PFSK-1 (cell line): Measurements from ENCODE around the gene CCSER2.

ENCODE experiments used
- FOXP2 ChIP-seq: optimal IDR thresholded peaks from 2 replicates; pipeline ENCODE3; 2011; ENCODE audit warnings: borderline replicate concordance, control low read depth, inconsistent platforms; ENCODE audit not compliant: insufficient read depth; ENCODE audit errors: extremely low read length, extremely low read depth
- POLR2AphosphoS5 ChIP-seq: IDR thresholded peaks from 2 replicates; pipeline ENCODE4 v1.6.1; 2012; ENCODE audit warnings: low read depth, mild to moderate bottlenecking, control low read depth, low read length, moderate library complexity
- SIN3A ChIP-seq: IDR thresholded peaks from 2 replicates; pipeline ENCODE4 v1.6.1; 2012; ENCODE audit warnings: mild to moderate bottlenecking, low read length, moderate library complexity, borderline replicate concordance; ENCODE audit not compliant: insufficient read depth
- TAF1 ChIP-seq: IDR thresholded peaks from 2 replicates; pipeline ENCODE4 v1.6.1; 2012; ENCODE audit warnings: low read length, control low read depth, borderline replicate concordance; ENCODE audit not compliant: insufficient read depth
- TF ChIP-seq, protein P1 (sequence below), 2 experiments: IDR thresholded peaks; 2 replicates each; pipeline versions ENCODE4 v1.6.1 to v1.8.0; 2011 to 2012; ENCODE audit warnings: low read depth in 2 of 2, low read length in 2 of 2, control low read depth in 1 of 2, inconsistent platforms in 1 of 2, mild to moderate bottlenecking in 1 of 2, moderate library complexity in 1 of 2; ENCODE audit not compliant: insufficient read depth in 1 of 2

Gene CCSER2

DNA sequence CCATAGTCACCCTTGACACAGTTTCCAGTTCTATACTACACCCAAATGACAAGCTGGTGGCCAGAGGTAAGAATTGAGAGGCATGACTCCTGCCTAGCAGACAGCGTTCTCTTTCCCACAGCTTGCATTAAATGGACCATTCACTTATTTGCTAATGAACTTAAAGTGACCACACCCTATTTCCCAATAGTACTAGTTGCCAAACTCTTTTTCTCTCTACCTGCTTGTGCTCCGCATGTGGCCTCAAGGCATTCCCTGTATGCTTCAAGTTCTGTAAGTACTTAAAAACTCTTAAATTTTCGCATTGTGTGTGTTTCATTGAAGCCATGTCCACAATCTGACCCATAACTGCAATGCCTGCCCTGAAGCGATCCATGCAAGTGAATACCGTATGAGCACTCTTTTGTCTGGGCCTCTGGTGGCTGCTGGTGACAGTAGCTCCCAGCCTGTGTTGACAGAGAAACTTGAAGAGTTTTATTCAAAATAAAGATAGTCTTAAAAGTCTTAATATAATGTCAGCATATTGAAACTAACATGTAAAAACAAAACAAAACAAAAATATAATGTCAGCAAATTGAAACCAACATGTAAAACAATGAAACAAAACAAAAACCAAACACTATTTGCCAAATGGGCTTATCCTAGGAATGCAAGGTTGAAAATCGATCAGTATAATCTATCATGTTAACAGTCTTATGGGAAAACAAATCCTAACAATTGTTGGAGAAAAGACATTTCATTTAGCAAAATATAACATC lies 73.6 kb downstream of the CCSER2 start:
- TF ChIP-seq TAF1 (no peak), POLR2AphosphoS5 (no peak), FOXP2 (no peak), SIN3A (no peak)
- TF ChIP-seq, protein P1, sequence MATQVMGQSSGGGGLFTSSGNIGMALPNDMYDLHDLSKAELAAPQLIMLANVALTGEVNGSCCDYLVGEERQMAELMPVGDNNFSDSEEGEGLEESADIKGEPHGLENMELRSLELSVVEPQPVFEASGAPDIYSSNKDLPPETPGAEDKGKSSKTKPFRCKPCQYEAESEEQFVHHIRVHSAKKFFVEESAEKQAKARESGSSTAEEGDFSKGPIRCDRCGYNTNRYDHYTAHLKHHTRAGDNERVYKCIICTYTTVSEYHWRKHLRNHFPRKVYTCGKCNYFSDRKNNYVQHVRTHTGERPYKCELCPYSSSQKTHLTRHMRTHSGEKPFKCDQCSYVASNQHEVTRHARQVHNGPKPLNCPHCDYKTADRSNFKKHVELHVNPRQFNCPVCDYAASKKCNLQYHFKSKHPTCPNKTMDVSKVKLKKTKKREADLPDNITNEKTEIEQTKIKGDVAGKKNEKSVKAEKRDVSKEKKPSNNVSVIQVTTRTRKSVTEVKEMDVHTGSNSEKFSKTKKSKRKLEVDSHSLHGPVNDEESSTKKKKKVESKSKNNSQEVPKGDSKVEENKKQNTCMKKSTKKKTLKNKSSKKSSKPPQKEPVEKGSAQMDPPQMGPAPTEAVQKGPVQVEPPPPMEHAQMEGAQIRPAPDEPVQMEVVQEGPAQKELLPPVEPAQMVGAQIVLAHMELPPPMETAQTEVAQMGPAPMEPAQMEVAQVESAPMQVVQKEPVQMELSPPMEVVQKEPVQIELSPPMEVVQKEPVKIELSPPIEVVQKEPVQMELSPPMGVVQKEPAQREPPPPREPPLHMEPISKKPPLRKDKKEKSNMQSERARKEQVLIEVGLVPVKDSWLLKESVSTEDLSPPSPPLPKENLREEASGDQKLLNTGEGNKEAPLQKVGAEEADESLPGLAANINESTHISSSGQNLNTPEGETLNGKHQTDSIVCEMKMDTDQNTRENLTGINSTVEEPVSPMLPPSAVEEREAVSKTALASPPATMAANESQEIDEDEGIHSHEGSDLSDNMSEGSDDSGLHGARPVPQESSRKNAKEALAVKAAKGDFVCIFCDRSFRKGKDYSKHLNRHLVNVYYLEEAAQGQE (IDR thresholded peaks at IDR 0.05; ENCODE audit: insufficient read depth in 1 of 2, low read depth in 2 of 2, low read length in 2 of 2), result no peak

DNA sequence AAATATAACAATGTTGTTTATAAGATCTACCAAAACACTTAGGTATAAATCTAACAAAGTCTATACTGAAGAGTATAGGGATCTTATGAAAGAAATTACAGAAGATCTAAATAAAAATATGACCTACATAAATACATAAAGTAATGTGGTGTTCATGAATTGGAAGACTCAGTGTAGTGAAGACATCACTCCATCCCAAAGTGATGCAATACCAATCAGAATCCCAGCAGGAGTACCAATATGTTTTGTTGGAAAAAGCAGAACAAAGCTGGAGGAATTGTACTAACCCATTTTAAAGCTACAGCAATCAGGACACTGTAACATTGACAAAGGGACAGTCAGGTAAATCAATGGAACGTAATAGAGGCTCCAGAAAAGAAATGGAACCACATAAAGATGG lies 76.4 kb downstream of the CCSER2 start:
- TF ChIP-seq POLR2AphosphoS5 (no peak), TAF1 (no peak), SIN3A (no peak), FOXP2 (no peak)
- TF ChIP-seq, protein P1 (IDR thresholded peaks at IDR 0.05; ENCODE audit: insufficient read depth in 1 of 2, low read depth in 2 of 2, low read length in 2 of 2), result no peak

DNA sequence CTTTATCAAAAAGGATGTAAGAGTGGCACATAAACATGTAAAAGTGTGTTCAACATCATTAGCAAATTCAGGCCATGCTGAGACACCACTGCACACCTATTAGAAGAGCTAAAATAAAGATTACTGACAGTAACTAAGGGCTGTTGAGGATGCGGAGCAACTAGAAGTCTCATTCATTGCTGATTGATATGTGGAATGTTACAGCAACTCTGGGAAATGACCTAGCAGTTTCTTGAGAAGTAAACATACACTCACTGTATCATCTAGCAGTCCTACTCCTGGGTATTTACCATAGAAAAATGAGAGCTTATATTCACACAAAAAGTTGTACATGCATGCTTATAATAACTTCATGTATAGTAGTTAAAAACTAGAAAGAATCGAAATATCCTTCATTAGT lies 77.3 kb downstream of the CCSER2 start:
- TF ChIP-seq FOXP2 (no peak), SIN3A (no peak), TAF1 (no peak), POLR2AphosphoS5 (no peak)
- TF ChIP-seq, protein P1 (IDR thresholded peaks at IDR 0.05; ENCODE audit: insufficient read depth in 1 of 2, low read depth in 2 of 2, low read length in 2 of 2), result no peak

DNA sequence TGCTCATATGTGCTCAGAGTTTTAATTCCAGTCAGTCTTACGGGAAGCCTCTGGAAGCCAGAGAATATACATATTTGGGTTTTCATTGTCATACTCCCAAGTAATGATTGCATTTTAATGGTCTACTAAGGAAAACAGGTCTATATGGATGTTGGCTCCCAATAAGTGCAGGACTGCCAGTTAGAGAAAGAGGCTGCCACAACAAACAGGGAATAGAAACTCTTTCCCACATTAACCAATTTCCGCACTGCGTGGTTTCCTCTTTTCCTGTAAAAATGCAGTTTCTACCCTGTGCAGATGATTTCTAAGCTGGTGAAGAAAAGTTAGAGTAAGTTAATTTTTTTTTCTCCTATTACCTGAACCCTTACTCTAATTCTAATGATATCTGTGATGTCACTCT lies 78.2 kb downstream of the CCSER2 start:
- no peak for TF ChIP-seq SIN3A
- no peak for TF ChIP-seq FOXP2
- no peak for TF ChIP-seq TAF1
- TF ChIP-seq, protein P1 (IDR thresholded peaks at IDR 0.05; ENCODE audit: insufficient read depth in 1 of 2, low read depth in 2 of 2, low read length in 2 of 2), result no peak
- no peak for TF ChIP-seq POLR2AphosphoS5
